Small intestine (tissue), 7 donors: ENCODE data around the gene PLXDC2. TPM values are rescaled to one million over a fixed set of nuclear protein-coding genes. Genes with fewer than 3 reads are reported as not detected.
A peak's percentile ranks its signal among the peaks of the same experiment; 100 is the strongest.

ENCODE experiments used
- DNase-seq, 2 donors: peaks; one replicate each; pipeline versions ENCODE4 v3.0.0 to v3.0.0-alpha.2; 2013
- FAIRE-seq: peaks from 2 replicates; lab custom pipeline; 2012; peaks lifted over from hg19 to GRCh38; lab: Jason Lieb, UNC
- H3K27ac ChIP-seq, 3 donors: one replicate each; pipeline ENCODE4 v1.5.1; 2013; ENCODE audit warnings: low read length in 2 of 3, mild to moderate bottlenecking in 2 of 3, control low read depth in 1 of 3, inconsistent platforms in 1 of 3, low read depth in 1 of 3, moderate library complexity in 1 of 3
- H3K27me3 ChIP-seq, 3 donors: one replicate each; pipeline ENCODE4 v1.6.1; 2013; ENCODE audit warnings: low read length in 3 of 3, inconsistent platforms in 1 of 3; ENCODE audit not compliant: control insufficient read depth in 3 of 3, insufficient read depth in 3 of 3
- H3K36me3 ChIP-seq, 3 donors: one replicate each; pipeline ENCODE4 v1.6.1; 2013; ENCODE audit warnings: low read length in 3 of 3, inconsistent platforms in 1 of 3, low read depth in 1 of 3, mild to moderate bottlenecking in 1 of 3, moderate library complexity in 1 of 3; ENCODE audit not compliant: control insufficient read depth in 3 of 3, insufficient read depth in 2 of 3
- H3K4me1 ChIP-seq, 3 donors: one replicate each; pipeline ENCODE4 v1.6.1; 2013; ENCODE audit warnings: low read length in 2 of 3, inconsistent platforms in 1 of 3, low read depth in 1 of 3, mild to moderate bottlenecking in 1 of 3, moderate library complexity in 1 of 3; ENCODE audit not compliant: control insufficient read depth in 3 of 3, insufficient read depth in 2 of 3
- H3K4me3 ChIP-seq, 3 donors: one replicate each; pipeline ENCODE4 v1.5.1; 2013; ENCODE audit warnings: low read length in 3 of 3, control low read depth in 1 of 3, inconsistent platforms in 1 of 3, low read depth in 1 of 3, mild to moderate bottlenecking in 1 of 3, moderate library complexity in 1 of 3
- H3K9me3 ChIP-seq, 2 donors: one replicate each; pipeline ENCODE4 v1.6.1; 2013; ENCODE audit warnings: low read depth in 1 of 2, low read length in 1 of 2; ENCODE audit not compliant: control insufficient read depth in 2 of 2, insufficient read depth in 1 of 2
- WGBS, 3 donors: extraction: QIAGEN DNeasy Blood & Tissue Kit; methylation state at CpG; one replicate each; pipeline ENCODE4 v1.1.7; 2013; 5-methylcytosine and 5-hydroxymethylcytosine counted together
- polyA plus RNA-seq, 4 donors: library from polyadenylated mRNA; stranded (reverse) in 3 of 4; unstranded in 1 of 4; fragments of 200-250 nt in 3 of 4; fragments of 120-200 nt in 1 of 4; gene quantifications; one replicate each; pipeline versions ENCODE4 v1.2.1 to v1.2.3, GENCODE V29; 2013
- donor health status: healthy with polysubstance abuse.
- donor health status: control.
- donor health status: control.
- donor health status: Bipolar disorder and iron deficiency.
- donor health status: healthy.

Gene PLXDC2
- polyA plus RNA-seq, 4 donors = 0.81 to 18.3 (median 3.4) TPM

GRCh38 chr10:20089879-20090278 is 273.6 kb downstream of the PLXDC2 start:
- H3K27me3 ChIP-seq = no peaks in the 10 kb centered on the region
- FAIRE-seq (no peak), DNase-seq (no peak)
- H3K4me1 ChIP-seq = peaks cover 0 to 9% (median 3%) of the 10 kb centered on the region in 3 donors
- peaks cover 0 to 9% of the 10 kb centered on the region in 2 donors for H3K9me3 ChIP-seq
- WGBS, 3 donors = 79 to 90% (median 85%) methylated on average over 3 of the region's 3 CpGs
- no peak overlapping the region for H3K4me3 ChIP-seq
- no peak overlapping the region for H3K27ac ChIP-seq
- H3K36me3 ChIP-seq = peaks cover 0 to 3% (median 0%) of the 10 kb centered on the region in 3 donors

- Histone ChIP-seq H3K27ac (peak overlapping the region in 1 of 3 donors; percentile 2), H3K4me3 (peak overlapping the region in 1 of 3 donors; percentile 10), H3K27me3 (no peaks in the 10 kb centered on the region), H3K9me3 (peaks cover 0 to 9% of the 10 kb centered on the region in 2 donors), H3K4me1 (peaks cover 0 to 9% (median 3%) of the 10 kb centered on the region in 3 donors), H3K36me3 (peaks cover 0 to 3% (median 0%) of the 10 kb centered on the region in 3 donors)
- no peak for FAIRE-seq
- no peak for DNase-seq
- 80 to 91% (median 88%) methylated on average over 3 of the region's 3 CpGs for WGBS, 3 donors
Measured at GRCh38 chr10:20090831-20091230, 274.6 kb downstream of the PLXDC2 start.

GRCh38 chr10:20091698-20092097 is 275.5 kb downstream of the PLXDC2 start:
- Histone ChIP-seq H3K27ac (peak overlapping the region in 1 of 3 donors; percentile 31), H3K36me3 (peaks cover 0 to 3% (median 0%) of the 10 kb centered on the region in 3 donors), H3K27me3 (no peaks in the 10 kb centered on the region), H3K4me3 (no peak overlapping the region), H3K9me3 (peaks cover 0 to 3% of the 10 kb centered on the region in 2 donors), H3K4me1 (peaks cover 0 to 9% (median 3%) of the 10 kb centered on the region in 3 donors)
- 77 to 90% (median 89%) methylated on average over 5 of the region's 5 CpGs for WGBS, 3 donors
- peak; percentile 67 to 69 for DNase-seq
- FAIRE-seq = no peak

GRCh38 chr10:20093600-20093999 is 277.4 kb downstream of the PLXDC2 start:
- Histone ChIP-seq H3K4me3 (no peak overlapping the region), H3K27me3 (no peaks in the 10 kb centered on the region), H3K27ac (no peak overlapping the region), H3K36me3 (peaks cover 0 to 3% (median 0%) of the 10 kb centered on the region in 3 donors), H3K9me3 (peaks cover 0 to 3% of the 10 kb centered on the region in 2 donors), H3K4me1 (peaks cover 0 to under 1% (median 0%) of the 10 kb centered on the region in 3 donors)
- WGBS, 3 donors = 83 to 94% (median 88%) methylated on average over 5 of the region's 5 CpGs
- FAIRE-seq (no peak), DNase-seq (no peak)

GRCh38 chr10:20094226-20094976 is 278.2 kb downstream of the PLXDC2 start:
- DNase-seq (no peak), FAIRE-seq (no peak)
- 78 to 86% (median 81%) methylated on average over 5 of the region's 5 CpGs for WGBS, 3 donors
- Histone ChIP-seq H3K36me3 (peaks cover 0 to 3% (median 0%) of the 10 kb centered on the region in 3 donors), H3K4me1 (no peaks in the 10 kb centered on the region), H3K9me3 (peaks cover 0 to 3% of the 10 kb centered on the region in 2 donors), H3K27ac (no peak overlapping the region), H3K27me3 (no peaks in the 10 kb centered on the region), H3K4me3 (no peak overlapping the region)

GRCh38 chr10:20100171-20100570 is 283.9 kb downstream of the PLXDC2 start:
- no peaks in the 10 kb centered on the region for H3K9me3 ChIP-seq
- FAIRE-seq = no peak
- peak; percentile 46 to 77 for DNase-seq
- peak overlapping the region in 2 of 3 donors; percentile 20 to 58 for H3K27ac ChIP-seq
- H3K4me3 ChIP-seq = no peak overlapping the region
- WGBS, 3 donors = 32 to 44% (median 37%) methylated on average over 2 of the region's 2 CpGs
- H3K4me1 ChIP-seq = no peaks in the 10 kb centered on the region
- no peaks in the 10 kb centered on the region for H3K27me3 ChIP-seq
- no peaks in the 10 kb centered on the region for H3K36me3 ChIP-seq

GRCh38 chr10:20105236-20105635 is 289.0 kb downstream of the PLXDC2 start:
- peaks cover 0 to 2% (median 0%) of the 10 kb centered on the region in 3 donors for H3K36me3 ChIP-seq
- peaks cover 0 to 3% (median 0%) of the 10 kb centered on the region in 3 donors for H3K4me1 ChIP-seq
- DNase-seq (peak in 1 of 2 donors; percentile 47), FAIRE-seq (no peak)
- H3K27me3 ChIP-seq = no peaks in the 10 kb centered on the region
- H3K4me3 ChIP-seq = no peak overlapping the region
- WGBS, 3 donors = 11 to 30% (median 21%) methylated on average over 3 of the region's 3 CpGs
- H3K9me3 ChIP-seq = no peaks in the 10 kb centered on the region
- peak overlapping the region in 1 of 3 donors; percentile 3 for H3K27ac ChIP-seq

- Histone ChIP-seq H3K27ac (no peak overlapping the region), H3K4me3 (no peak overlapping the region), H3K4me1 (peaks cover 0 to 3% (median 0%) of the 10 kb centered on the region in 3 donors), H3K36me3 (peaks cover 0 to 4% (median 0%) of the 10 kb centered on the region in 3 donors), H3K27me3 (no peaks in the 10 kb centered on the region), H3K9me3 (no peaks in the 10 kb centered on the region)
- no peak for DNase-seq
- 85 to 95% (median 88%) methylated on average over 1 of the region's 1 CpG for WGBS, 3 donors
- no peak for FAIRE-seq
Measured at GRCh38 chr10:20105931-20106330, 289.7 kb downstream of the PLXDC2 start.
